ENCODE results near the gene FAM83E.

Gene FAM83E

GRCh38 chr19:48639483-48640375 lies 24.9 kb upstream of the FAM83E start:
- peaks cover 29% of the 10 kb centered on the region for H3K4me1 ChIP-seq (ENCODE audit: control insufficient read depth, insufficient read depth, low read length)
- no peaks in the 10 kb centered on the region for H3K27me3 ChIP-seq (ENCODE audit: control insufficient read depth in 1 of 2, insufficient read depth in 2 of 2, low read length in 2 of 2)
- no peak overlapping the region for H3K4me3 ChIP-seq (ENCODE audit: low read length in 2 of 2)
- no peak overlapping the region for H3K9ac ChIP-seq (ENCODE audit: low read length in 2 of 2)
- no peaks in the 10 kb centered on the region for H3K36me3 ChIP-seq (ENCODE audit: control insufficient read depth in 2 of 2, insufficient read depth in 2 of 2, low read length in 2 of 2)
- H3K9me3 ChIP-seq (ENCODE audit: control insufficient read depth in 2 of 2, low read length in 2 of 2): no peaks in the 10 kb centered on the region
- H3K27ac ChIP-seq (ENCODE audit: low read length): no peak overlapping the region

- Histone ChIP-seq H3K36me3 (ENCODE audit: control insufficient read depth in 2 of 2, insufficient read depth in 2 of 2, low read length in 2 of 2) (no peaks in the 10 kb centered on the region), H3K27ac (ENCODE audit: low read length) (peak overlapping the region; percentile 98), H3K9me3 (ENCODE audit: control insufficient read depth in 2 of 2, low read length in 2 of 2) (no peaks in the 10 kb centered on the region), H3K4me3 (ENCODE audit: low read length in 2 of 2) (peak overlapping the region; percentile 44 to 93), H3K4me1 (ENCODE audit: control insufficient read depth, insufficient read depth, low read length) (peaks cover 30% of the 10 kb centered on the region), H3K27me3 (ENCODE audit: control insufficient read depth in 1 of 2, insufficient read depth in 2 of 2, low read length in 2 of 2) (no peaks in the 10 kb centered on the region), H3K9ac (ENCODE audit: low read length in 2 of 2) (peak overlapping the region in 1 of 2 donors; percentile 36)
Measured at GRCh38 chr19:48638831-48639381, 24.0 kb upstream of the FAM83E start.

GRCh38 chr19:48637948-48638830 lies 23.3 kb upstream of the FAM83E start:
- H3K36me3 ChIP-seq (ENCODE audit: control insufficient read depth in 2 of 2, insufficient read depth in 2 of 2, low read length in 2 of 2): peaks cover 0 to 2% of the 10 kb centered on the region in 2 donors
- H3K4me3 ChIP-seq (ENCODE audit: low read length in 2 of 2): peak overlapping the region; percentile 74 to 93
- no peaks in the 10 kb centered on the region for H3K9me3 ChIP-seq (ENCODE audit: control insufficient read depth in 2 of 2, low read length in 2 of 2)
- H3K27me3 ChIP-seq (ENCODE audit: control insufficient read depth in 1 of 2, insufficient read depth in 2 of 2, low read length in 2 of 2): no peaks in the 10 kb centered on the region
- peak overlapping the region; percentile 80 to 94 for H3K9ac ChIP-seq (ENCODE audit: low read length in 2 of 2)
- H3K27ac ChIP-seq (ENCODE audit: low read length): peak overlapping the region; percentile 98
- peaks cover 37% of the 10 kb centered on the region for H3K4me1 ChIP-seq (ENCODE audit: control insufficient read depth, insufficient read depth, low read length)

DNA sequence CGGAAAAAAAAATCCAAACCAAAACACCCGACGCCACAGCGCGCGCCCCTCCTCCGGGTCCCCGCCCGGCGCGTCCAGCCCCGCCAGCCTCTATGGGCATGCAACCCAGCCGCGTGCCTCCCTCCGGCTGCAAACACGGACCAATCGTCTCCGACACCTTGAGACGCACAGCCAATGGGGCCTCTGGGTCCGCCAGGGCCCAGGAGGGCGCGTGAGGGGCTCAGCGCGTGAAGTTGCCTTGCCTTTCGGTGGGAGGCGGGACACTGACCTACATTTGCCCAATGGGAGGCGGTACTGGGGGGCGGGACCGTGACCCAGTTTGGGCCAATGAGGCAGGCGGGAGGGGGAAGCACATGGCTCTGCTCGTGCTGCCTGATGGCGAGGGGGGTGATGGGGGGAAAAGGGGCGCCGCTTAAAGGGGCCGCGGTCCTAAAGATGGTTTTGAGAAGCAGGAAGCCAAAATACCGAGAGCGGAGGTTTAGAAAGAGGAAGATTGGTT lies 22.6 kb upstream of the FAM83E start:
- no peaks in the 10 kb centered on the region for H3K9me3 ChIP-seq (ENCODE audit: control insufficient read depth in 2 of 2, low read length in 2 of 2)
- H3K4me1 ChIP-seq (ENCODE audit: control insufficient read depth, insufficient read depth, low read length): peaks cover 44% of the 10 kb centered on the region
- H3K36me3 ChIP-seq (ENCODE audit: control insufficient read depth in 2 of 2, insufficient read depth in 2 of 2, low read length in 2 of 2): peaks cover 0 to 9% of the 10 kb centered on the region in 2 donors
- peak overlapping the region; percentile 76 to 93 for H3K4me3 ChIP-seq (ENCODE audit: low read length in 2 of 2)
- peak overlapping the region; percentile 98 for H3K27ac ChIP-seq (ENCODE audit: low read length)
- H3K9ac ChIP-seq (ENCODE audit: low read length in 2 of 2): peak overlapping the region; percentile 80 to 94
- H3K27me3 ChIP-seq (ENCODE audit: control insufficient read depth in 1 of 2, insufficient read depth in 2 of 2, low read length in 2 of 2): no peaks in the 10 kb centered on the region

GRCh38 chr19:48636859-48637448 lies 22.1 kb upstream of the FAM83E start, which contains the start of gene DBP:
DBP (minus strand) TSS chr19:48637379; CDS start chr19:48636994, 385 bp downstream.
- Histone ChIP-seq H3K4me3 (ENCODE audit: low read length in 2 of 2) (peak within 1 kb of the TSS; percentile 76 to 93), H3K36me3 (ENCODE audit: control insufficient read depth in 2 of 2, insufficient read depth in 2 of 2, low read length in 2 of 2) (peaks cover 0 to 10% of the 10 kb centered on the region in 2 donors), H3K27ac (ENCODE audit: low read length) (peak within 1 kb of the TSS; percentile 98), H3K9me3 (ENCODE audit: control insufficient read depth in 2 of 2, low read length in 2 of 2) (no peaks in the 10 kb centered on the region), H3K27me3 (ENCODE audit: control insufficient read depth in 1 of 2, insufficient read depth in 2 of 2, low read length in 2 of 2) (no peaks in the 10 kb centered on the region), H3K9ac (ENCODE audit: low read length in 2 of 2) (peak within 1 kb of the TSS; percentile 80 to 94), H3K4me1 (ENCODE audit: control insufficient read depth, insufficient read depth, low read length) (peaks cover 46% of the 10 kb centered on the region)

GRCh38 chr19:48635966-48636858 lies 21.3 kb upstream of the FAM83E start:
- Histone ChIP-seq H3K4me3 (ENCODE audit: low read length in 2 of 2) (peak overlapping the region; percentile 76 to 93), H3K27ac (ENCODE audit: low read length) (peak overlapping the region; percentile 98), H3K9ac (ENCODE audit: low read length in 2 of 2) (peak overlapping the region; percentile 66 to 78), H3K36me3 (ENCODE audit: control insufficient read depth in 2 of 2, insufficient read depth in 2 of 2, low read length in 2 of 2) (peaks cover 0 to 15% of the 10 kb centered on the region in 2 donors), H3K4me1 (ENCODE audit: control insufficient read depth, insufficient read depth, low read length) (peaks cover 52% of the 10 kb centered on the region), H3K27me3 (ENCODE audit: control insufficient read depth in 1 of 2, insufficient read depth in 2 of 2, low read length in 2 of 2) (no peaks in the 10 kb centered on the region), H3K9me3 (ENCODE audit: control insufficient read depth in 2 of 2, low read length in 2 of 2) (no peaks in the 10 kb centered on the region)

- Histone ChIP-seq H3K27me3 (ENCODE audit: control insufficient read depth in 1 of 2, insufficient read depth in 2 of 2, low read length in 2 of 2) (no peaks in the 10 kb centered on the region), H3K27ac (ENCODE audit: low read length) (peak overlapping the region; percentile 98), H3K9me3 (ENCODE audit: control insufficient read depth in 2 of 2, low read length in 2 of 2) (no peaks in the 10 kb centered on the region), H3K9ac (ENCODE audit: low read length in 2 of 2) (peak overlapping the region; percentile 66 to 78), H3K4me3 (ENCODE audit: low read length in 2 of 2) (peak overlapping the region; percentile 76 to 93), H3K36me3 (ENCODE audit: control insufficient read depth in 2 of 2, insufficient read depth in 2 of 2, low read length in 2 of 2) (peaks cover 0 to 18% of the 10 kb centered on the region in 2 donors), H3K4me1 (ENCODE audit: control insufficient read depth, insufficient read depth, low read length) (peaks cover 60% of the 10 kb centered on the region)
Measured at GRCh38 chr19:48635263-48635965, 20.5 kb upstream of the FAM83E start.

DNA sequence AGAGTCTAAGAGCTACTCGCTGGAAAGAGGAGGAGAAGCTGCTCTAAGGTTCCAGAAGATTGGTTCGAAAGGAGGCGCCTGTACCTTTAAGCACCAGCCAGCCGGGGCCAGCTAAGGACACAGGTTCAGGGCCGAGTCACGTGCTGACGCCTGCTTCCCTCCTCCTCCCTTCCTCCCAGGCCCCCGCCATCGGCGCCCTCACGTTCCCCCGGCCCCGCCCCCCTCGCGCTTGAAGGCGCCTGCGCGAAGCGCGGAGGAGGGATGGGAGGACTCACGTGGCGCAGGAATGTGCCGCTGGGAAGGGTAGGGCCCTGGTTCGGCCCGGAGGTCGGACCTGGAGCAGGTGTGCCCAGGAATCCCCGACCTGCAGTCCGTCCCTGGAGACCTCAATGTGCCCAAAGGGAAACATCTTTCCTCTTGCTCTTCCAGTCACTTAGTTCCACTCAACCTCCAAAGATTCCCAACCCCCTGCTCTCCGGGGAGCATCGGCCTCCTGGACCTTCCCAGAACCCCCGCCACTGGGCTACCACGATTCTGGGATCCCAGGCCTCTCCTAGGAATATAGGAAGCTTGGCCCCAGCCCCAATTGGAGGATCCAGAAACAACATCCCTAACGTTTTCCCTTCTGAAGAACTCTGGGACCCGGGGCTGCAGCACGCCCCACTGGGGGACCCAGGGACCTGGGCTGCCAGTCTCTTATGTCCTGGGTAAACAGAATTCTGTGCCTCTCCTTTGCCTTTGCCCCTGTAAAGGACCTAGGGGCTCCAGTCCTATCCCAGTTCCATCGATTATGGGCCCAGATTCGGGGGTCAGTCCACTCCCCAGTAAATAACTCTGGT lies 19.8 kb upstream of the FAM83E start:
- Histone ChIP-seq H3K27ac (ENCODE audit: low read length) (peak overlapping the region; percentile 91), H3K4me3 (ENCODE audit: low read length in 2 of 2) (peak overlapping the region; percentile 63 to 75), H3K4me1 (ENCODE audit: control insufficient read depth, insufficient read depth, low read length) (peaks cover 66% of the 10 kb centered on the region), H3K9ac (ENCODE audit: low read length in 2 of 2) (peak overlapping the region; percentile 47 to 79), H3K9me3 (ENCODE audit: control insufficient read depth in 2 of 2, low read length in 2 of 2) (no peaks in the 10 kb centered on the region), H3K36me3 (ENCODE audit: control insufficient read depth in 2 of 2, insufficient read depth in 2 of 2, low read length in 2 of 2) (peaks cover 0 to 18% of the 10 kb centered on the region in 2 donors), H3K27me3 (ENCODE audit: control insufficient read depth in 1 of 2, insufficient read depth in 2 of 2, low read length in 2 of 2) (no peaks in the 10 kb centered on the region)
